Raji (cell line): Measurements from ENCODE around the gene PREB.

Experiments
- POLR2A ChIP-seq: IDR thresholded peaks from 2 replicates; pipeline ENCODE4 v1.6.1; 2011; ENCODE audit warnings: low read depth, low read length, control low read depth; ENCODE audit not compliant: insufficient read depth

PREB gene

GRCh38 chr2:27083410-27084296 is 50.8 kb downstream of the PREB start:
- no peak for TF ChIP-seq POLR2A

- no peak for TF ChIP-seq POLR2A
Measured at GRCh38 chr2:27082773-27083409, 51.5 kb downstream of the PREB start.

GRCh38 chr2:27081984-27082772 is 52.3 kb downstream of the PREB start:
- TF ChIP-seq POLR2A: no peak
